ENCODE data around the gene DEF6. TPM values are rescaled to one million over a fixed set of nuclear protein-coding genes. Genes with fewer than 3 reads are reported as not detected.

Gene DEF6
- total and polyA plus RNA-seq, 2 of the 8 experiments (the other 6 are each of a cell fraction or from before 2014, with no cell fraction given) = 3.3 to 4.1 TPM

- Histone ChIP-seq H3K23ac (ENCODE audit: insufficient read length) (no peak overlapping the region), H3K4me2 (ENCODE audit: insufficient read depth in 1 of 2, low read depth in 2 of 2, low read length in 2 of 2) (no peak overlapping the region), H2BK5ac (ENCODE audit: low read depth, low read length) (no peak overlapping the region), H3K36me3 (ENCODE audit: control insufficient read depth in 2 of 4, insufficient read depth in 4 of 4, low read length in 3 of 4) (no peaks in the 10 kb centered on the region), H2BK15ac (ENCODE audit: low read length) (no peak overlapping the region), H4K91ac (replicated peaks; ENCODE audit: insufficient read length, low read length) (no peak overlapping the region), H3K14ac (ENCODE audit: insufficient read length) (no peak overlapping the region), H4K5ac (ENCODE audit: insufficient read length, low read depth, low read length) (no peak overlapping the region), H3K4ac (replicated peaks; ENCODE audit: insufficient read length, low read depth, low read length) (no peak overlapping the region), H3K9me3 (ENCODE audit: insufficient read depth in 2 of 2, low read depth in 1 of 2, low read length in 1 of 2) (no peaks in the 10 kb centered on the region), H2BK120ac (replicated peaks; ENCODE audit: low read depth, low read length) (no peak overlapping the region), H2AK5ac (ENCODE audit: low read depth, low read length) (no peak overlapping the region), H2AFZ (ENCODE audit: low read length) (no peak overlapping the region), H4K8ac (ENCODE audit: extremely low read depth, insufficient read depth, low read length) (no peak overlapping the region), H2BK12ac (ENCODE audit: low read depth, low read length) (no peak overlapping the region), H2BK20ac (ENCODE audit: low read length) (no peak overlapping the region), H3K9ac (replicated peaks in 1 of 4; ENCODE audit: extremely low read depth in 1 of 4, low read depth in 3 of 4, low read length in 3 of 4) (no peak overlapping the region), H3K56ac (replicated peaks; ENCODE audit: insufficient read length, low read depth, low read length) (no peak overlapping the region), H3K18ac (ENCODE audit: extremely low read depth, low read length) (no peak overlapping the region), H3K23me2 (ENCODE audit: low read depth, low read length) (no peaks in the 10 kb centered on the region), H3K79me2 (ENCODE audit: control insufficient read depth in 1 of 2, insufficient read depth in 2 of 2, low read length in 2 of 2) (no peaks in the 10 kb centered on the region), H4K20me1 (replicated peaks in 1 of 2; ENCODE audit: control insufficient read depth in 1 of 2, insufficient read depth in 2 of 2, low read length in 2 of 2) (peaks cover 2 to 3% of the 10 kb centered on the region in 2 experiments), H3K27me3 (replicated peaks in 1 of 4; ENCODE audit: control insufficient read depth in 3 of 4, extremely low read depth in 1 of 4, insufficient read depth in 3 of 4, low read length in 3 of 4) (no peaks in the 10 kb centered on the region), H3K79me1 (ENCODE audit: low read depth, low read length) (no peaks in the 10 kb centered on the region), H3K27ac (ENCODE audit: low read depth, low read length) (no peak overlapping the region), H3K4me1 (replicated peaks in 1 of 4; ENCODE audit: control insufficient read depth in 3 of 4, insufficient read depth in 4 of 4, low read length in 3 of 4) (peaks cover 0 to 7% (median 2%) of the 10 kb centered on the region in 4 experiments; a peak in 2 of 7 replicates), H3K4me3 (ENCODE audit: extremely low read depth in 1 of 4, insufficient read depth in 2 of 4, low read depth in 3 of 4, low read length in 4 of 4) (no peak overlapping the region)
- ChIA-PET CTCF (ENCODE audit: partially characterized antibody) (interaction anchor here (0.8 to 1.8 kb wide), 3 partner anchors 47 to 205 kb away, joined by 3 to 7 read pairs (median 3); no protein-coding TSS in a partner anchor), POLR2A (ENCODE audit: partially characterized antibody) (interaction anchor here (3.3 kb wide), 1 partner anchor 10 kb away, joined by 14 read pairs; the partner anchor contains the start of gene ZNF76)
- no peak for FAIRE-seq
- WGBS, 2 experiments (ENCODE audit: extremely low coverage in 1 of 2, insufficient coverage in 1 of 2, insufficient read length in 1 of 2, insufficient replicate concordance in 2 of 2, low coverage in 1 of 2, low lambda C conversion rate in 2 of 2, missing lambda C conversion rate in 1 of 2) = 53% methylated on average over 3 of the region's 3 CpGs; no CpG with 5 or more reads in 1 of the 2 experiments
- no peak for DNase-seq (ENCODE audit: low read depth in 1 of 2, low spot score in 2 of 2)
- TF ChIP-seq ASH2L (IDR thresholded peaks at IDR 0.05; ENCODE audit: low read length) (no peak), BACH1 (IDR thresholded peaks at IDR 0.05; ENCODE audit: low read length) (peak; percentile 54; the same call in 1 of the 2 replicates), SUZ12 (IDR thresholded peaks at IDR 0.05; ENCODE audit: low read length) (no peak)
Observed at GRCh38 chr6:35248300-35248699, 49.3 kb upstream of the DEF6 start.
